ENCODE measurements around the gene JUND. TPM values are rescaled to one million over a fixed set of nuclear protein-coding genes. Genes with fewer than 3 reads are reported as not detected.

The JUND gene
- total RNA-seq, 1 experiment from 2014 or later: 379 TPM

DNA sequence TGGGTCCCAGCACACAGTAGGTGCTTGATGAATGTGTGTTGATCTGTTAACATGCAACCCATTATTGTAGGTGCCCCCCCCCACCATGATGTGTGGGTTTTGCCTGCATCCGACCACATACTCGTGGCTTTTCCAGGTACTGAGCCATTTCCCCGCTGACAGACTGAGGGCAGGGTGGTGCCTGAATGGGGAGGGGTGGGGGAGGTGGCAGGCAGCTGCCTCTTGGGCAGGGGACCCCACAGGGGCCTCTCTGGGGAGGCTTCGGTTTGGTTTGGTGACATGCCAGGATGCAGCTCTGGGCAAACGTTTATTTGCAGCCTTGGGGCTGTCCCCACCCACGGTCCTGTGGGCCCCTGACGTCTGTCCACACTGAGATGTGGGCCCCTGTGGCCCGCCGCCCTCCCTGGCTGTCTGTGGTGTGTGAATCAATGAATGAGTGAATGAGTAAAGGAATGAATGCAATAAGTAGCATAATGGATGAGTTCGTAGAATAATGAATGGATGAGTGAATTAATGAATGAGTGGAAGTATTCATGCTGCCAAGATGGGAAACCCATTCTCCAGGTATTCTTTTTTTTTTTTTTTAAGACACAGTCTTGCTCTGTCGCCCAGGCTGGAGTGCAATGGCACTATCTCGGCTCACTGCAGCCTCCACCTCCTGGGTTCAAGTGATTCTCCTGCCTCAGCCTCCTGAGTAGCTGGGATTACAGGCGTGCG lies 9.0 kb upstream of the JUND start:
- DNase-seq (ENCODE audit: low spot score): no peak

DNA sequence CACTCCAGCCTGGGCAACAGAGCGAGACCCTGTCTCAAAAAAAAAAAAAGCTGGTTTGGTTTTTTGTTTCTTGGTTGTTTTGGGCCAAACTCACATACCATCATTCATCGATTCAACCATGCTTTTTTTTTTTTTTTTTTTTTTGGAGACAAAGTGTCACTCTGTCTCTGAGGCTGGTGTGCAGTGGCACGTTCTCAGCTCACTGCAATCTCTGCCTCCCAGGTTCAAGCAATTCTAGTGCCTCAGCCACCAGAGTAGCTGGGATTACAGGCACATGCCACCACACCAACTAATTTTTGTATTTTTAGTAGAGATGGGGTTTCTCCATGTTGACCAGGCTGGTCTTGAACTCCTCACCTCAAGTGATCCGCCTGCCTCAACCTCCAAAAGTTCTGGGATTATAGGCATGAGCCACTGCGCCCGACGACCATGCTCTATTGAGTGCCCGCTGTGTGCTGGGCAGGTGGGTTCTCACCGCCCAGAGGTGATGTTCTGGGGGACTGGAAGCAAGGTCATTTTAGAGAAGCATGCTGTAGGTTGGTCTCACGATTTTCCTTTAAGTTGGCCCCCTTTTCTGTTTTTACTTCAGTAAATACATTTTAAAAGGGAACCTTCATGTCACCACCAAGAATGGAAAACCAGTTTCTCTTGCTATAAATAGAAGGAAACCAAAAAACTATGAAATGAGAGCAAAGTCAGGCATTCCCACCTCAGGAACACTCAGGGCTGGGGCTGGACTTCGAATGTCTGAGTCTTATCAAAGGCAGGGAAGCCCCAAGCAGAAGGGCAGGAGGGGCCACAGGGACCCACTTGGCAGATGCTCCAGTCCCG lies 8.3 kb upstream of the JUND start:
- DNase-seq (ENCODE audit: low spot score): no peak

DNA sequence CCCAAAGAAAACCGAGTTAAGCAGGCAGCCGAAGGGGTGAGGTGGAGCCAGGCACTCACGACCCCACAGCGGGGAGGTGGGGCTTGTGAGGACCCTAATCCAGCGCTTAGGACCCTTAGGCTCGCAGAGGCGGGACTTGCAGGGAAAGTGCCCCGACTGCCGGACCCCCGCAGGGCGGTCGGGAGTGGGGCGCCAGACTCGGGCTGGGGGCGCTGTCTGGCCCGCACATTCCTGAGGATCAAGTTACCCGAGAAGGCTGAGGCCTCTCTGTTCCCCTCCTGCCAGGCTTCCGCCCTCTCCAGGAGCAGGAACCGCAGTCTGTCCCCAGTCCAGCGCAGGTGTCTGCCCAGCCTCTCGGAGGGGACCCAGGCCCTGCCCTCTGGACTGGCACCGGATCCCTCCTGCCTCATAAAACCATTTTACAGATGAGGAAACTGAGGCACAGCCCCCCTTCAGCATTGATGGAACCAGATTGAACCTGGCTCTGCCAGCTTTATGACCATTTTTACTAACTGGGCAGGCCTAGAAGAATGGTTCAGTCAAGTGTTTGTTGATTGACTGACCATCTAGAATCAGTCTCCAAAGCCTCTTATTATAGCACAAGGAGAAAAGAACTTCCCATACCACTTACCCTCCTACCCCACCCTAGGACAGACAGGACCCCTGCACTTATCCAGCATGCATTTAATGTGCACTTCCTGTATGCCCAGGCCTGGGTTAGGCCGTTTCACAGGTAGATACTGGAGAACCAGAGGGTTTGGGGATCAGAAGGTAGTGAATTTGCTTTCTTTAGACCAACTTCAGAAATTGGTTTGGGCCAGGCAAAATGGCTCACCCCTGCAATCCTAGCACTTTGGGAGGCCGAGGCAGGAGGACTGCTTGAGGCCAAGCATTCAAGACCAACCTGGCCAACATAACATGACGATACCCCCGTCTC lies 6.7 kb upstream of the JUND start:
- DNase-seq (ENCODE audit: low spot score): no peak

DNA sequence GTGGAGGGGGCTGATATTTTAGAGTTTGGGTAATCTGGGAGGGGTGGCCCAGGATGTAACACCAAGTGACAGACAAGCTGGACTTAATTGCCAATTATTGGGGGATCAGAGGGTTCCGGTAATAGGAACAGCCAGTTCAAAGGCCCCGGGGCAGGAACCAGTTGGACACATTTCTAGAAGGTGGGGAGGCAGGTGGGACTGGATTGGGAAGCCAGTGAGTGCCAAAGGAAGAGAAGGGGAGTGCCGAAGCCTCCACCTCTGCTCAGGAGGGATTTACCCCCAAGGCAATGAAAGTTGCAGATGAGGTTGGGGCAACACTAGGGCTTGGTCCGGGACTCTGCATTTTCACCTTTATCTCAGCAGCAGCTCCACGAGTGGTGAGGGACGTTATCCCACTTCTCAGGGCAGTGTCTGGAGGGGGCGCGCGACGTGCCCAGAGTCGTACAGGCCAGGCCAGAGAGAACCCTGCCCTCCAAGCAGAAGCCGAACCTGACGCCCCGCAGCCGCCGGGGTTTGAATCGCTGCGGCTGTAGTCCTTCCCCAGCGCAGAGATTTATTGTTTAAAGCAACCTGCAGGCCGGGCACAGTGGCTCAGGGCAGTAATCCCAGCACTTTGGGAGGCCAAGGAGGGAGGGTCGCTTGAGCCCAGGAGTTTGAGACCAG lies 5.7 kb upstream of the JUND start:
- no peak for DNase-seq (ENCODE audit: low spot score)

DNA sequence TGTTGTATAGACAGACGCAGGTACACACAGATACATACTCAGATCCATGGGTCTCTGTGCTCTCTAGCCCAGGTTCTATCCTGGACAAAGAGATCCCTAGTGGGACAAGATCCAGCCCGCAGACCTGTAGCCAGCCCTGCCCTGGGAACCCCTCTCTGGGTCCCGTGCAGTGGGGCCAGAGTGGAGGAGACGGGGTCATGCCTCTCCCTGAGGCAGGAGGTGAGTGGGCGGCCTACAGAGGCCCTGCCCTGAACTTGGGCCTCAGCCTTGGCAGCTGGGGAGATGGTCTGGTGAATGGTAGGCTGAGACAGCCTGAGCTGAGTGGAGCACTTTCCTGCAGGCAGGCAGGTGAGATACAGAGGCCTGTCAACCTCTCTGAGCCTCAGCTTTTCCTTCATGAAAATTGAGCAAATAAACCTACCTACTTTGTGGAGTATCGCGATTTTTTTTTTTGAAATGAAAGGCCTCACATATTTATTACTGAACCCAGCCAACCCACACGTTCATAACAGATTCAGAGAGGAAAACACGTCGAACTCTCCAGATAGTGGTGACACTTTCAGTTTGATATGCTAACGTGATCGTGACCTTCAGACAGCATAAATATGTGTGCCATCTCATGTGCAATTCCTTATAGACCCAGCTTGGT lies 3.4 kb upstream of the JUND start:
- no peak for DNase-seq (ENCODE audit: low spot score)

DNA sequence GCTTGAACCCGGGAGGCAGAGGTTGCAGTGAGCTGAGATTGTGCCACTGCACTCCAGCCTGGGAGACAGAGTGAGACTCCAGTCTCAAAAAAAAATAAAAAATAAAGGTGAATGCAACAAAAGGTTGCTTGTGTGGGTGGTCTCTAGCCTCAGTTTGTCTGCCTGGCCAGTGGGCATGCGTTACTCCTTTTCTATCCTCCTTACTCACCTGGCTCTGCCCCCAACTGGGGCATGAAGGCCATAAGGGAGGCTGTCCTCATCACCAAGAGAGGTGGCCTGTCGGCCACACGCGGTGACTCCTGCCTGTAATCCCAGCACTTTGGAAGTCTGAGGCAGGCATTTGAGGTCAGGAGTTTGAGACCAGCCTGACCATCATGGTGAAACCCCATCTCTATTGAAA lies 1.9 kb upstream of the JUND start:
- DNase-seq (ENCODE audit: low spot score): no peak

DNA sequence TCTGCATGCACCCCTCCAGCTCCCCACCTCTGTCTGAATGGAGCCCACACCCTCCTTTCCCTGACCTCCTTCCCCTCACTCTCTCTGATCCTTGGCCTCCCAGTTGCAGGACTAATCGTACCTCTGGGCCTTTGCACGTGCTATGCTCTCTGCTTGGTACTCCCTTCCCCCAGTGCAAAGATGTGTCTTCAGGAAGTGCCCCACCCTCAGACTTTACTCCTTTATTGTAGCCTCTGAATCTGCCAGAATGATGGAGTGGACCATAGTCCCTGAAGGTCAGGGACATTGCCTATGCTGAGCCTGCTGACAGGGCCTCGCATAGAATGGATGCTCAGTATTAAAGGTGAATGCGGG lies 1.3 kb upstream of the JUND start:
- DNase-seq (ENCODE audit: low spot score): peak; percentile 15

DNA sequence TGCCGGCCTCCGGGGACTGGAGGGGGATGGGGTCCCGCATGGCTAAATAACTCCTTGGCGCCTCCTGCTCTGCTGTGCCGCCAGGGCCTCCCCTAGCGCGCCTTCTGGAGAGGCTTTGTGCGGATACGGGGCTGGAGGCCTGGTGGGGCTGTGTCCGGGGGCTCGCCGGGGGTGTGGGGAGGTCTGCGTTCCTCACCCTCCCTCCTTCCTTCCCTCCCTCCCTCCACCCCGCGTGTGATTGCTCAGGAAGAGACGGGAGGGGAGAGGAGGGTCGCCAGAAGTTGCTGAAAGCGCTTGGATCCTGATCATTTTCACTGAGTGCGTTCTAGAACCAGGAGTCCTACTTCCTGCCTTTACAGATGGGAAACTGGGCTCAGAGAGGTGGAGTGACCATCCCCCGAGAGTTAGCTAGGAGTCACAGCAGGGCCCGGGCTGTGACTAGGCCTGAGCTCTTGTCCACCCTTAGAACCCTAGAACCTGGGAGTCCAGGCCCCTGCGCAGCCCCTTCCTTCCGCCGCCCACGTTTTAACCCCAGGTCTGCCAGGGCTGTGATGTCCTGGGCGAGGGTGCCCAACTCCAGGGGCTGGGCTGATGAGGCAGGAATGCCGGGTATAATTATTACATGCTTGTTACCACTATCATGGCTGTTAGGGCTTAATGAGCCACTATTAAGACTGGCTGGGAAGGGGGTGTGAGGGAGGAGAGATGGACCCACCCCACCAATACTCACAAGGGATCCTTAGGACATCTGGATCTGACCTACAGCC lies 782 bp upstream of the JUND start:
- DNase-seq (ENCODE audit: low spot score): no peak

DNA sequence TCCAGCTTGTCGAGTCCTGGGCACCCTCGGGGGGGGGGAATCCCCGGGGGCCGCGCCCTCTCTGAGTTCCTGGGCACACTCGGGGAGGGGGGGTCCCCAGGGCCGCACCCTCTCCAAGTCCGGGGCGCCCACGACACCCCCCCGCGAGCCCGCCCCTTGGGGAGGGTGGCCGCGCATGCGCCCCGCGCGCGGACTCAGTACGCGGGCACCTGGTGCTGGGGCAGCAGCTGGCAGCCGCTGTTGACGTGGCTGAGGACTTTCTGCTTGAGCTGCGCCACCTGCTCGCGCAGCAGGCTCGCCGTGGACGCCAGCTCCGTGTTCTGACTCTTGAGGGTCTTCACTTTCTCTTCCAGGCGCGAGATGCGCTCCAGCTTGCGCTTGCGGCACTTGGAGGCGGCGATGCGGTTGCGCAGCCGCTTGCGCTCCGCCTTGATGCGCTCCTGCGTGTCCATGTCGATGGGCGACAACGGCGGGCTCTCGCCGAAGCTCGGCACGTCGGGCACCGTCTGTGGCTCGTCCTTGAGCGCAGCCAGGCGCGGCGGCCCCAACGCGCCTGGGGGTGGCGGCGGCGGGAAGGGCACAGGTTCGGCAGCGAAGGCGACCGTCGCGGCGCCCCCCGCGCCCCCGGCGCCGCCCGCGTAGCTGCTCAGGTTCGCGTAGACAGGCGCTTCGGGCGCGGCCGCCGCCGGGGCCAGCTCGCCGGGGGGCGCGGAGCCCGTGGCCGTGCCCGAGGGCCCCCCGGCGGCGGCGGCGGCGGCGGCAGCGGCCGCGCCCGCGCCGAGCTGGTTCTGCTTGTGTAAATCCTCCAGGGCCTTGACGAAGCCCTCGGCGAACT lies 958 bp downstream of the JUND start:
- peak; percentile 63 for DNase-seq (ENCODE audit: low spot score)

DNA sequence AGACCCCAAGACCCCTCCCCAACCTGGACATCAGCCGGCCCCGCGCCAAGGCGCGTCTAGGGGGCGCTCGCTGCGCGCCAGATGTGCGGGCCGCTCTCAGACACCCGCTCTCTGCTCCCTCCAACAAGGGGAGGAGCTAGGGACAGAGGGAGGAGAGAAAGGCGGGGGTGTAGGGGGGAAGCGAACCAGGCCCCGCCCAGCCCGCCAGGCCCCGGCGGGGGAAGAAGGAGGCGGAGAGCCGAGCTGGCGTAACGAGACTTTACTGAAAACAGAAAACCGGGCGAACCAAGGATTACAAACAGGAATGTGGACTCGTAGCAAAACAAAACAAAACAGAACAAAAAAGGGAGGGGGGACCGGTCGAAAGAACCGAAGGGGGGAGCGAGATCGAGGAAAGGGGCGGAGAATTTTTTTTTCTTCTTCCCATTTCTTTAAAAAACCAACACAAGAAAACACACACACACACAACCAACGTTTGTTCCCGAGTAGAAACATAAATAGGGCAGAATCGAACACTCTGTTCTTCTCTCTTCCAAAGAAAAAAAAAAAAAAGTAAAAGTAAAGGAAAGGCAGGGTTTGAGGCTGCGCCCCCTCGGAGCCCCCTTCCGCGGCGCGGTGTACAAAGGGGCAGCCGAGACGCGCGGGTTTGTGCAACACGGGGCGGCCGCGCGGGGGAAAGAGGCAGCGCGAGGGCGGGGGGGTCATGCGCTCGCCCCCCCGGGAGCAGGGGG lies 1.7 kb downstream of the JUND start:
- peak; percentile 84 for DNase-seq (ENCODE audit: low spot score)

DNA sequence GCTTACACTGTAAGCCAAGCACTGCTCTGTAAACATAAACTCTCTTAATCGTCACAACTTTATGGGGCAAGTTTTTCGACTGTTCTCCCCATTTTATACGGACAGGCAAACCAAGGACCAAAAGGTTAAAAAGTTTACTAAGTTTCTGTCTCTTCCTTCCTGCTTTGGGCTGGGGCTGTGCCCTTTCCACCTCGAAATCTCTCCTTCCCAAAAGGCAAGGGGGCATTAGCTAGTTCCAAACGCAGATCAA lies 2.2 kb downstream of the JUND start:
- no peak for DNase-seq (ENCODE audit: low spot score)

DNA sequence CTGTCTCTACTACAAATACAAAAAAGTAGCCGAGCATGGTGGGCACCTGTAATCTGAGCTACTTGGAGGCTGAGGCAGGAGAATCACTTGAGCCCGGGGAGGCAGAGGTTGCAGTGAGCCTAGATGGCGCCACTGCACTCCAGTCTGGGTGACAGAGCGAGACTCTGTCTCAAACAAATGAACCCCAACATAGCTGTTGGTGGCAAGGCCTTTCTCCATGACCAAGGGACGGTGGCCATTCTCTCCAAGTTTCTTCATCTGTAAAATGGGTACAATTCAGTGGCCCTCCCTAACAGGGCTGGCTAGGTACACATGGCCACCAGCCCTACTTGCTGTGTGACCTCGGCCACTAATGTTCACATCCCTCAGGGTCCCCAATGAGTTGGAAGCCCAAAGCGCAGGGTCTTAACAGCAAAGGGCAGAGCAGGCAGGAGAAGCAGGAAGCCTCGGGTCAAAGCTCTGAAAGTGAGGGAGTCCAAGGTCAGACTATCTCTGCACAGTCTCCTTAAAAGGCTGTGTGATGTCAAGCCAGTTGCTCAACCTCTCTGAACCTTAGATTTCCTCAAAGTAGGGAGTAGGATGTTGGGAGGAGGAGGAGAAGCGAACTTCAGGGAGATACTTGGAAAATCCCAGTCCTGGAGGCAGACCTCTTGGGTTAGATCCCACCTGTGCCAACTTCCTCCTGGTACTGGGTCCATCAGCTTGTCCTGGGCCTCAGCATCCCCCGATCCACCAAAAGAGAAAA lies 2.7 kb downstream of the JUND start:
- peak; percentile 32 for DNase-seq (ENCODE audit: low spot score)

DNA sequence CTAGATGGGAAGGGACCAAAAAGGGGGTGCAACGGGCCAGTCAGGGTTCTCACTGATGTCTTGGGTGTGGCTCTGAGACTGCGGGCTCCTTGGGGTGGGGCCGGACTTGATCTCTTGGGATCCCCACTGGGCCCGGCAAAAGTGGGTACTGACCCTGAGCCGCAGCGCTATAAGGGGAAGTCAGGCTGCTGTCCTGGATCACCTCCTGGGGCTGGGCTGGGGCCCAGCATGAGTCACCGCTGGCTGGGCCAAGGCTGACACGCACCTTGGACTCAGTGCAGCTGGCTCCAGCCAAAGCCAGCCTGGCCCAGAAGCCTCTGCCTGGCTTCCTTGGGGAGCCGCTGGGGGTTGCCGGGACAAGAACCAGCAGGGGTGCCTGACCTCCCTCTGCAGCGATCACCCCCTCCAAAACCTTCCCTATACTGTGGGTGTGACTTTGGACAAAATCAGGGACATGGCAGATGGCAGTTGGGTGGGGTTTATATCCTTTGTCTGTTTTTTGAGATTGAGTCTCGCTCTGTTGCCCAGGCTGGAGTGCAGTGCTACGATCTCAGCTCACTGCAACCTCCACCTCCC lies 6.6 kb downstream of the JUND start:
- peak; percentile 80 for DNase-seq (ENCODE audit: low spot score)

DNA sequence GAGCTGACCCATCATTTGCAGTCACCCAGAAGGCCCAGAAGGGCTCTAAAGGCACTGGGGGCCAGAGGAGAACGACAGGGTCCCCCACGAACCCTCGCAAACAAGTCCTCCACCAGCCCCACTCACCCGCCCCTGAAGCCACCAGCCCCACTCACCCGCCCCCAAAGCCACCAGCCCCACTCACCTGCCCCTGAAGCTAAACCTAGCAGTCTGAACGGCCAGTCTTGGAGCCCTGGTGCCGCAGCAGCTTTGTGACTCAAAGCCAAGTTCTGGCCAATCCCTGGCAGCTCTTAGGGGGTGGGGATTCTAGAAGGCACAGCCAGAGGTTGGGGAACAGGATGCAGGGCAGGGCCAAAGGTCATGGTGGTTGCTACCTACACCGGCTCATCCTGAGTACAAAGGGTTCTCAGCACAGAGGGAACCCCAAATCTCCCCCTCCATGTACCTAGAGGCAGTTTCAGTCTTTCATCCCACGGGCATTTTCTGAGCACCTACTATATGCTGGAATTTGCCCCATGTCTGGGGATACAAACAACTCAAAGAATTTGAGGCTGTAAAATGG lies 7.1 kb downstream of the JUND start, which contains the start of gene IQCN:
Gene IQCN, minus strand, starts transcription at position 234 of the 562 bp plus-strand sequence. CDS start 4,974 bp downstream, outside the sequence.
- peak; percentile 75 for DNase-seq (ENCODE audit: low spot score)

DNA sequence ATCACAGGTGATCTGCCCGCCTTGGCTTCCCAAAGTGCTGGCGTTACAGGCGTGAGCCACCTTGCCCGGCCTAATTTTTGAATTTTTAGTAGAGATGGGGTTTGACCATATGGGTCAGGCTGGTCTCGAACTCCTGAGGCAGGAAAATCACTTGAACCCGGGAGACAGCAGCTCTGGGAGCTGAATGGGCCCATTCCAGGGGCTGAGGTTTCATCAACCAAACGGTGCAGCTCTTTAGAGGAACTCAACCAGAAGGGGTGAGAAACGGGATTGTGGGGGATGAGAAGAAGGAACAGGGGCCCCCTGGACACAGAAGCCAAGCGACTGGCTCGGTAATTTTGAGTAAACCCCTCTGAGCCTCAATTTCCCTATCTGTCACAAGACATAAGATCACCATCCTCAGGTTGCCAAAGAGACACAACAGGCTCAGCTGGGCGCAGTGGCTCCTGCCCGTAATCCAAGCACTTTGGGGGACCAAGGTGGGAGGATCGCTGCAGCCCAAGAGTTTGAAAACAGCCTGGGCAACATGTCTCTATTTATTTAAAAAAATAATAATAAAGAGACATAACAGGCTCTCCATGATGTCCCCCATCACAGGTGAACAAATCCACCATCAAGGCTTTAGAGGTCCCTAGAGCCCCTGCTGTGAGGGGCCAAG lies 7.7 kb downstream of the JUND start:
- DNase-seq (ENCODE audit: low spot score): no peak

DNA sequence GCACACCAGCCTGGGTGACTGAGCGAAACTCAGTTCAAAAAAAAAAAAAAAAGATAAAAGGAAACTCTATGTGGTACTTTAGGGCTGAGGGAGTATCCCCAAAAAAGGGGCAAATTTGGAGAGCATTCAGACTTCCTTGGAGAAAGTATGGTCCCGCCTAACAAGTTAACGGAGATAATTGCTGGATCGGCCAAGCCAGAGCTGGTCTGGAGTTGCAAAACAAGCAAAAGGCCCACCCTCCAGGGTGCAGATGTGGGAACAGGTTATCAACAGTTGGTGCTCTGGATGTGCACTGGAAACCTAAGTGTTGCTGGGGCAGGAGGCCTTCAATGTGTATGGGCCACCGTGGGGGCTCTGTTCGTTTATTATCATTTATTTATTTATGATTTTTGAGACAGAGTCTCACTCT lies 10.0 kb downstream of the JUND start:
- DNase-seq (ENCODE audit: low spot score): no peak

DNA sequence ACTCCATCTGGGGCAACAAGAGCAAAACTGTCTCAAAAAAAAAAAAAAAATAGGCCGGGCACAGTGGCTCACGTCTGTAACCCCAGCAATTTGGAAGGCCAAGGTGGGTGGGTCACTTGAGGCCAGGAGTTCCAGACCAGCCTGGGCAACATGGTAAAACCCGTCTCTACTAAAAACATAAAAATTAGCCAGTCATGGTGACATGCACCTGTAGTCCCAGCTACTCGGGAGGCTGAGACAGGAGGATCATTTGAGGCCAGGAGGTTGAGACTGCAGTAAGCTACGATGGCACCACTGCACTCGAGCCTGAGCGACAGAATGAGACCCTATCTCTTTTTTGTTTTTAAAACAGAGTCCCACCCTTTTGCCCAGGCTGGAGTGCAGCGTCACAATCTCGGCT lies 11.1 kb downstream of the JUND start:
- DNase-seq (ENCODE audit: low spot score): no peak

Data from HT-29 (cell line).